DOHH2 (cell line): ENCODE data around the gene CELF5.

Experiments used
- H3F3A ChIP-seq: fragments of 200-600 bp; sonication (generic), shearing (Covaris generic); 2 replicates; pipeline ENCODE4 v1.6.0; 2016; ENCODE audit warnings: antibody characterized with exemption, mild to moderate bottlenecking; ENCODE audit not compliant: control insufficient read depth, insufficient read depth
- H3K27ac ChIP-seq: fragments of 200-600 bp; sonication (generic); 2 replicates; pipeline ENCODE4 v1.5.1; 2014; ENCODE audit warnings: low read depth, mild to moderate bottlenecking, low read length, moderate library complexity
- H3K27me3 ChIP-seq: fragments of 200-600 bp; sonication (generic); 2 replicates; pipeline ENCODE4 v1.6.1; 2014; ENCODE audit warnings: mild to moderate bottlenecking, low read length, mixed read lengths; ENCODE audit not compliant: control insufficient read depth
- H3K36me3 ChIP-seq: fragments of 200-600 bp; sonication (generic); 2 replicates; pipeline ENCODE4 v1.6.1; 2014; ENCODE audit warnings: mild to moderate bottlenecking, low read length, moderate library complexity, mixed read lengths; ENCODE audit not compliant: control insufficient read depth
- H3K4me1 ChIP-seq: fragments of 200-600 bp; sonication (generic); 2 replicates; pipeline ENCODE4 v1.6.1; 2014; ENCODE audit warnings: mild to moderate bottlenecking, low read length, mixed read lengths; ENCODE audit not compliant: control insufficient read depth
- H3K4me2 ChIP-seq: fragments of 200-600 bp; sonication (generic); 2 replicates; pipeline ENCODE4 v1.6.0; 2014; ENCODE audit warnings: mild to moderate bottlenecking, low read length, moderate library complexity
- H3K4me3 ChIP-seq: fragments of 200-600 bp; sonication (generic); 2 replicates; pipeline ENCODE4 v1.5.1; 2014; ENCODE audit warnings: mild to moderate bottlenecking, low read length, mixed read lengths
- H3K79me2 ChIP-seq: fragments of 200-600 bp; sonication (generic); 2 replicates; pipeline ENCODE4 v1.6.1; 2014; ENCODE audit warnings: mild to moderate bottlenecking, low read length, mixed read lengths; ENCODE audit not compliant: control insufficient read depth
- H3K9me2 ChIP-seq: fragments of 200-600 bp; sonication (generic); replicated peaks from 2 replicates; pipeline ENCODE4 v1.6.1; 2014; ENCODE audit warnings: mild to moderate bottlenecking, low read length, mixed read lengths; ENCODE audit not compliant: control insufficient read depth
- H3K9me3 ChIP-seq: fragments of 200-600 bp; sonication (generic); 2 replicates; pipeline ENCODE4 v1.6.1; 2014; ENCODE audit warnings: antibody characterized with exemption, low read length, mixed read lengths; ENCODE audit not compliant: control insufficient read depth, insufficient read depth
- H4K20me1 ChIP-seq: fragments of 200-600 bp; sonication (generic); 2 replicates; pipeline ENCODE4 v1.6.0; 2014; ENCODE audit warnings: low read depth, mild to moderate bottlenecking, antibody characterized with exemption, low read length, moderate library complexity; ENCODE audit not compliant: control insufficient read depth, insufficient read depth
- EZH2phosphoT487 ChIP-seq: fragments of 200-600 bp; sonication (generic); IDR thresholded peaks from 2 replicates; pipeline ENCODE4 v1.6.1; 2017; ENCODE audit warnings: borderline replicate concordance, mild to moderate bottlenecking, antibody characterized with exemption, low read length, moderate library complexity, mixed read lengths
- TF ChIP-seq, protein P1 (sequence below): fragments of 200-600 bp; sonication (generic); IDR thresholded peaks from one replicate; pipeline ENCODE4 v1.5.1; 2014; ENCODE audit warnings: antibody characterized with exemption, mild to moderate bottlenecking, low read depth, low read length; ENCODE audit not compliant: poor library complexity, severe bottlenecking

Gene CELF5

DNA sequence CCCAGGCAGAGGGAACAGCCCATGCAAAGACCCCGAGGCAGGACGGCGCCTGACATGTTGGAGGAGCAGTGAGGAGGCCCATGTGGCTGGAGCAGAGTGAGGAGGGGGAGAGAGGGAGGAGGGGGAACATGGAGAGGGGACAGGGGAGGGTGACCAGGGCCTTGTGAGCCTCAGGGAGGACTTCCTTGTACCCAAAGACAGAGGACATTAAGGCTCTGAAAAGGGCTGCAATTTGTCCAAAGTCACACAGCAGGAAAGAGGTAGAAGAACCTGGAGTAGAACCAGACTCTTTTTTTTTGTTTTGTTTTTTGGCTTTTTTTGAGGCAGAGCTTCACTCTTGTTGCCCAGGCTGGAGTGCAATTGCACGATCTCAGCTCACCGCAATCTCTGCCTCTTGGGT lies 67.2 kb downstream of the CELF5 start:
- Histone ChIP-seq H3K36me3 (no peaks in the 10 kb centered on the region), H4K20me1 (no peaks in the 10 kb centered on the region), H3K27me3 (no peaks in the 10 kb centered on the region), H3K4me3 (no peak overlapping the region), H3K4me2 (no peak overlapping the region), H3K4me1 (no peaks in the 10 kb centered on the region), H3F3A (no peaks in the 10 kb centered on the region), H3K27ac (no peak overlapping the region), H3K9me2 (no peaks in the 10 kb centered on the region), H3K79me2 (no peaks in the 10 kb centered on the region), H3K9me3 (no peaks in the 10 kb centered on the region)
- TF ChIP-seq EZH2phosphoT487: no peak
- TF ChIP-seq, protein P1, sequence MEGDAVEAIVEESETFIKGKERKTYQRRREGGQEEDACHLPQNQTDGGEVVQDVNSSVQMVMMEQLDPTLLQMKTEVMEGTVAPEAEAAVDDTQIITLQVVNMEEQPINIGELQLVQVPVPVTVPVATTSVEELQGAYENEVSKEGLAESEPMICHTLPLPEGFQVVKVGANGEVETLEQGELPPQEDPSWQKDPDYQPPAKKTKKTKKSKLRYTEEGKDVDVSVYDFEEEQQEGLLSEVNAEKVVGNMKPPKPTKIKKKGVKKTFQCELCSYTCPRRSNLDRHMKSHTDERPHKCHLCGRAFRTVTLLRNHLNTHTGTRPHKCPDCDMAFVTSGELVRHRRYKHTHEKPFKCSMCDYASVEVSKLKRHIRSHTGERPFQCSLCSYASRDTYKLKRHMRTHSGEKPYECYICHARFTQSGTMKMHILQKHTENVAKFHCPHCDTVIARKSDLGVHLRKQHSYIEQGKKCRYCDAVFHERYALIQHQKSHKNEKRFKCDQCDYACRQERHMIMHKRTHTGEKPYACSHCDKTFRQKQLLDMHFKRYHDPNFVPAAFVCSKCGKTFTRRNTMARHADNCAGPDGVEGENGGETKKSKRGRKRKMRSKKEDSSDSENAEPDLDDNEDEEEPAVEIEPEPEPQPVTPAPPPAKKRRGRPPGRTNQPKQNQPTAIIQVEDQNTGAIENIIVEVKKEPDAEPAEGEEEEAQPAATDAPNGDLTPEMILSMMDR: no peak

DNA sequence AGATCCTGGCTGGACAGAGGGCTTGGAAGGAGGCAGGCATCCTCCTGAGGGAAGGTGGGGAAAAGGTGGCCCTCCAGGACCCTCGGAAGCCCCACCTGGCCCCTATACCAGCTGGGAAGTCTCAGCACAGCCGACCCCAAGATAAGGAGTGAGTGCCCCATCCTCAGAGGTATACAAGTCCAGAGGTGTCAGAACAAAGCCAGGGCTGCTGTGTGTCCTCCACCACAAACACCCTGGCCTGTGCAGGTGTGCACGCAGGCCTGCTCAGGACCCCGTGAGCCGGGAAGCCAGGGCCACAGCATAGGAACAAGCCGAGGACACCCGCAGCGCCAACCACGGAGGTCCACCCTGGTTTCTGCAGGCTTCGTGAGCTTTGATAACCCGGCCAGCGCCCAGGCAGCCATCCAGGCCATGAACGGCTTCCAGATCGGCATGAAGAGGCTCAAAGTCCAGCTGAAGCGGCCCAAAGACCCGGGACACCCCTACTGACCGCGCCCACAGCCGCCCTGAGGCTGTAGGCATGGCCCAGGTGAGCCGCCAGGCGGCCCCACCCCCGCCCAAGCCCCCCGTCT lies 68.6 kb downstream of the CELF5 start:
- Histone ChIP-seq H4K20me1 (no peaks in the 10 kb centered on the region), H3K9me3 (no peaks in the 10 kb centered on the region), H3K4me3 (no peak overlapping the region), H3K4me1 (no peaks in the 10 kb centered on the region), H3K4me2 (no peak overlapping the region), H3F3A (no peaks in the 10 kb centered on the region), H3K9me2 (no peaks in the 10 kb centered on the region), H3K79me2 (no peaks in the 10 kb centered on the region), H3K36me3 (no peaks in the 10 kb centered on the region), H3K27me3 (no peaks in the 10 kb centered on the region), H3K27ac (no peak overlapping the region)
- TF ChIP-seq, protein P1: no peak
- no peak for TF ChIP-seq EZH2phosphoT487

DNA sequence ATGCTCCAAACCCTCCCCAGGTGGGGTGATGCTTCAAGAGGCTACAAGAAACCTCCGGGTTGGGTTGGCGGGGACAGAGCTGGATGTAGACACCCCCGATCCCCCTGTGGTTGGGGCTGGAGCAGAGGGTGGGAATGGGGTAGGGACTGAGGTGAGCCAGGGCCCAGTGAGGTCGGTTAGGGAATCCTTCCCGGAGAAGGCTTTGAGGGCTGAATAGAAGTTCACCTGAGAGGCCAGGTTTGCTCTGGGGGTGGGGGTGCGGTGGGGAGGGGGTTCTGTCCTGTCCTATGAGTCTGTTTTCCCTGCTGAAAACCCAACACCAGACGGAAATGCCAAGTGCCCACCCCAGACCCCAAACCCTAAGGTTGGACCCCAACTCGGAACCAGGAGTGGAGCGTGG lies 69.1 kb downstream of the CELF5 start:
- Histone ChIP-seq H3K9me3 (no peaks in the 10 kb centered on the region), H3K4me2 (no peak overlapping the region), H3K27ac (no peak overlapping the region), H3K36me3 (no peaks in the 10 kb centered on the region), H3K9me2 (no peaks in the 10 kb centered on the region), H3F3A (no peaks in the 10 kb centered on the region), H3K4me3 (no peak overlapping the region), H3K4me1 (no peaks in the 10 kb centered on the region), H3K79me2 (no peaks in the 10 kb centered on the region), H3K27me3 (no peaks in the 10 kb centered on the region), H4K20me1 (no peaks in the 10 kb centered on the region)
- TF ChIP-seq, protein P1: no peak
- no peak for TF ChIP-seq EZH2phosphoT487
